Activated CD4-positive, alpha-beta T cell treated with anti-CD3 and anti-CD28 coated beads, Interleukin-2, amount 10 ng/mL, durations not matched to agents 24 days and 14 days (primary cell): ENCODE results near the gene ZNRF2. TPM values are rescaled to one million over a fixed set of nuclear protein-coding genes. Genes with fewer than 3 reads are reported as not detected.
A peak's percentile ranks its signal among the peaks of the same experiment; 100 is the strongest.
"Not testable (repeated sequence)": the region's sequence is repeated elsewhere in the genome, so short reads cannot be mapped to it uniquely, and the experiment has no call there.

ENCODE experiments used
- DNase-seq: peaks from one replicate; pipeline ENCODE4 v3.0.0; 2022
- H3K27ac Mint-ChIP-seq: one replicate; pipeline ENCODE4 v1.8.0; 2022; ENCODE audit warnings: mild to moderate bottlenecking, mixed read lengths
- H3K27me3 Mint-ChIP-seq: one replicate; pipeline ENCODE4 v1.8.0; 2022; ENCODE audit warnings: mixed read lengths
- H3K36me3 Mint-ChIP-seq: one replicate; pipeline ENCODE4 v1.8.0; 2022; ENCODE audit warnings: low read depth, mild to moderate bottlenecking, mixed read lengths
- H3K4me1 Mint-ChIP-seq: one replicate; pipeline ENCODE4 v1.8.0; 2021; ENCODE audit warnings: mixed read lengths
- H3K4me3 Mint-ChIP-seq: one replicate; pipeline ENCODE4 v1.8.0; 2022; ENCODE audit warnings: mild to moderate bottlenecking, moderate library complexity, mixed read lengths
- H3K9me3 Mint-ChIP-seq: one replicate; pipeline ENCODE4 v1.8.0; 2021; ENCODE audit warnings: mixed read lengths
- intact Hi-C: fragments of 100-400 bp; cut with micrococcal nuclease; formaldehyde crosslinking; loops from one replicate; pipeline ENCODE4 v1.15.1; 2023
- total RNA-seq: library from RNA; stranded (reverse); gene quantifications from 2 replicates; pipeline ENCODE4 v1.2.3, GENCODE V29; 2022

The ZNRF2 gene
- total RNA-seq, 1 donor from 2014 or later, result 8.8 TPM

GRCh38 chr7:30286749-30287148, 2.4 kb downstream of the ZNRF2 start:
- Mint-ChIP-seq H3K9me3 (no peaks in the 10 kb centered on the region), H3K4me1 (peaks cover 53% of the 10 kb centered on the region), H3K27ac (no peak overlapping the region), H3K4me3 (peak overlapping the region; percentile 99), H3K36me3 (peaks cover 17% of the 10 kb centered on the region), H3K27me3 (no peaks in the 10 kb centered on the region)
- intact Hi-C loops, result loop anchor here (1.0 to 2.0 kb wide), 4 partner anchors 8 to 62 kb away; no protein-coding TSS in a partner anchor
- DNase-seq, result no peak

DNA sequence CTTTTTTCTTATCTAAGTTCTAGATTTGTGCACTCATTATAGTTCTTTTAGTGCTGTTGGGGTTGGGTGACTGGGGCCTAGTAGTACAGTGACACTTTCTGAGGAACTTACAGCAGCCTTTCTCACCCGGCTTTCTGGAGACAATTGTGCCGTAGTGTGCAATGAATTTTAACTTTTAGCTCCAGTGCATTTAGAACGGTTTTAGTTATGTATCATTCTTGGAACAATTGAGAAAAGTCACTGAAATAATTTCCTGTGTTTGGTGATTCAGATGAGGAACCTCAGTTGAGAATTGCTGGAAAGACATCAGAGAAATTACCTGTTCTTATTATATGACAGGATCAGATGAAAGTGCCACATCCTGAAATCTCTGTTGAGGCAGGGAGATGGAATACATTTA, 3.2 kb downstream of the ZNRF2 start:
- not testable (repeated sequence) for H3K27me3 Mint-ChIP-seq, DNase-seq, H3K27ac Mint-ChIP-seq, H3K9me3 Mint-ChIP-seq
- Mint-ChIP-seq H3K4me1 (peaks cover 57% of the 10 kb centered on the region), H3K36me3 (peaks cover 21% of the 10 kb centered on the region), H3K4me3 (peak overlapping the region; percentile 62)
- intact Hi-C loops, result loop anchor here (2.0 kb wide), 1 partner anchor 21 kb away; no protein-coding TSS in a partner anchor

DNA sequence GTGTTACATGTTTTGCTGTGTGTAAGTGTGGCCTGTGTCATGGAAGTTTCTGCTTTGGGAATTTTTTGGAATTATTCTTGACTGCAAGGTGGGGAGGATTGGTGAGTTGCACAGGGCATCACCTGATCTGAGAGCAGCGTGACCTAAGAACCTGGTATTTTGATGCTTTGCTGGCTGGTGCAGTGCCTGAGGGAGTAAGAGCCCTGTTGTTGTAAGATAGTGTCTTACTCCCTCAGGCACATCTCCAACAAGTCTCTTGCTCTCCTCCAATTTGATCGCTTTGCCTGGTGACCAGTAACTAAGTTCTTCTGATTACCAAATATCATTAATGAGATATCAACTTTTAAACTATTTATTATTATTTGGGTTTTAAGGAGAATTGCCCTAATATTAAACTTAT, 5.2 kb downstream of the ZNRF2 start:
- H3K9me3 Mint-ChIP-seq, H3K27ac Mint-ChIP-seq, intact Hi-C loops, DNase-seq, H3K27me3 Mint-ChIP-seq: not testable (repeated sequence)
- Mint-ChIP-seq H3K4me1 (peaks cover 52% of the 10 kb centered on the region), H3K4me3 (peak overlapping the region; percentile 19), H3K36me3 (peaks cover 23% of the 10 kb centered on the region)

DNA sequence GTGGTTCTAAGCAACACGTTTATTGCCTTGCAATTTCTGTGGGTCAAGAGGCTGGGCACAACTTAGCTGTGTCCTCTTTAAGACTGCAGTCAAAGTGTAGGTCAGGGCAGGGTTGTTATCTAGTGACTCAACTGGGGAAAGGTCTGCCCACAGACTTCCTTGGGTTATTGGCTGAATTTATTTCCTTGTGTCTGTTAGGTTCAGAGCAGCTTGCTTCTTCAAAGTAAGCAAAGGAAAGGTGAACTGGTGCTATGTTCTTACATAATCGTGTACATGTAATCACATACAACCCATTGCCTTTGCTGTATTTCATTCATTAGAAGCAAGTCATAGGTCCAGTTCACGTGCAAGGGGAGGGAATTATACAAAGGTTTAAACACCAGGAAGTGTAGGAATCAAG, 5.9 kb downstream of the ZNRF2 start:
- H3K4me1 Mint-ChIP-seq, result peaks cover 56% of the 10 kb centered on the region
- H3K36me3 Mint-ChIP-seq, result peaks cover 25% of the 10 kb centered on the region
- H3K27ac Mint-ChIP-seq, H3K27me3 Mint-ChIP-seq, H3K9me3 Mint-ChIP-seq, intact Hi-C loops: not testable (repeated sequence)
- peak overlapping the region; percentile 29 for H3K4me3 Mint-ChIP-seq
- DNase-seq, result peak; percentile 64

DNA sequence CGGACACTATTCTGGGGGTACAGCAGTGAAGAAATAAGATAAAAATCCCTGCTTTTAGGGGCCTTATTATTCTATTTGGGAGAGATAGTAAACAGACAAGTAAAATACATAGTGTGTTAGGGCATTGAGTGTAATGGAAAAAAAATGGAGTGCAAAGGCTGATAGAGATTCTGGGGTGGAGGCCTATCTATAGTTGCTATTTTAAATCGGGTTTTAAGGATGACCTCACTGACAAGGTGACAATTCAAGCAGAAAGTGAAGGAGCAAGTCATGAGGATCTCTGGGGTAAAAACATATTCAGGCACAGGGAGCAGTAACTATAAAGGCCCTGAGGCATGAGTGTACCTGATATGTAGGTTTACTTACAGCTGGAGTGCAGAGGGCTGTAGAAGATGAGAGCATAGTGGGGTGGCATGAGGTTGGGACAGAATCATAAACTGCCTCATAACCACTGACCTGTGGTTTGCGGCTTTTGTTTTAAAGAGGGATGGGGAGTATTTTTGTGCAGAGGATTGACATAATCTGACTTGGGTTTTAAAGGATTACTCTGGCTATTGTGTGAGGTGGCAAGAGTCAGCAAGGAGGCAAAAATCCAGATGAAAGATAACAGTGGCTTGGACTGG, 8.1 kb downstream of the ZNRF2 start:
- H3K4me3 Mint-ChIP-seq, H3K27ac Mint-ChIP-seq, H3K9me3 Mint-ChIP-seq, intact Hi-C loops, H3K27me3 Mint-ChIP-seq, DNase-seq: not testable (repeated sequence)
- H3K4me1 Mint-ChIP-seq, result peaks cover 52% of the 10 kb centered on the region
- H3K36me3 Mint-ChIP-seq, result peaks cover 14% of the 10 kb centered on the region

- H3K36me3 Mint-ChIP-seq, result peaks cover 10% of the 10 kb centered on the region
- H3K27me3 Mint-ChIP-seq, intact Hi-C loops, H3K27ac Mint-ChIP-seq, H3K4me3 Mint-ChIP-seq, H3K9me3 Mint-ChIP-seq, DNase-seq: not testable (repeated sequence)
- H3K4me1 Mint-ChIP-seq, result peaks cover 31% of the 10 kb centered on the region
These were observed 11.9 kb downstream of the ZNRF2 start for GRCh38 chr7:30296304-30296703.

DNA sequence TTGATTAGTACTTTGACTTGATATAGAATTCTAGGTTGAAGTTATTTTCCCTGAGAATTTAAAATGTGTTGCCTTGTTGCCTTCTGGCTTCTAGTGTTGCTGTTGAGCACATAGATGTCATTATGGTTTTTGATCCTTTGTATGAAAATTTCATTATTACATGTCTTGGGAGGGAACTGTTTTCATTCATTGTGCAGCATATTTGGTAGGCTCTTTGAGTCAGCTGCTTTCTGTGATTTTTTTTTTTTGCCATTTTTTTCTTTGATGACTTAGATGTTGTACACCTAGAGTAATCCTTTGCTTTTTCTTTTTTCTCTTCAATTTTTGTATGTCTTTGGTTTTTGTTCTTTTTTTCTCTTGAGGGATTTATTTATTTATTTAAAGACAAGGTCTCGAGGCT, 13.1 kb downstream of the ZNRF2 start:
- H3K27me3 Mint-ChIP-seq, intact Hi-C loops: not testable (repeated sequence)

GRCh38 chr7:30298409-30298808, 14.0 kb downstream of the ZNRF2 start:
- H3K4me3 Mint-ChIP-seq, H3K9me3 Mint-ChIP-seq: not testable (repeated sequence)

More for the DNA sequence above, 13.1 kb downstream of the ZNRF2 start:
- not testable (repeated sequence) for H3K36me3 Mint-ChIP-seq, H3K27ac Mint-ChIP-seq, DNase-seq, H3K9me3 Mint-ChIP-seq, H3K4me3 Mint-ChIP-seq
- peaks cover 26% of the 10 kb centered on the region for H3K4me1 Mint-ChIP-seq

GRCh38 chr7:30301751-30302150, 17.4 kb downstream of the ZNRF2 start:
- Mint-ChIP-seq H3K27me3 (no peaks in the 10 kb centered on the region), H3K27ac (no peak overlapping the region), H3K9me3 (no peaks in the 10 kb centered on the region), H3K4me3 (no peak overlapping the region), H3K4me1 (peaks cover 18% of the 10 kb centered on the region), H3K36me3 (no peaks in the 10 kb centered on the region)
- intact Hi-C loops, result no loop called here
- DNase-seq, result no peak

More at GRCh38 chr7:30298409-30298808, 14.0 kb downstream of the ZNRF2 start:
- peaks cover 22% of the 10 kb centered on the region for H3K4me1 Mint-ChIP-seq
- DNase-seq, H3K27ac Mint-ChIP-seq, H3K36me3 Mint-ChIP-seq, intact Hi-C loops, H3K27me3 Mint-ChIP-seq: not testable (repeated sequence)

DNA sequence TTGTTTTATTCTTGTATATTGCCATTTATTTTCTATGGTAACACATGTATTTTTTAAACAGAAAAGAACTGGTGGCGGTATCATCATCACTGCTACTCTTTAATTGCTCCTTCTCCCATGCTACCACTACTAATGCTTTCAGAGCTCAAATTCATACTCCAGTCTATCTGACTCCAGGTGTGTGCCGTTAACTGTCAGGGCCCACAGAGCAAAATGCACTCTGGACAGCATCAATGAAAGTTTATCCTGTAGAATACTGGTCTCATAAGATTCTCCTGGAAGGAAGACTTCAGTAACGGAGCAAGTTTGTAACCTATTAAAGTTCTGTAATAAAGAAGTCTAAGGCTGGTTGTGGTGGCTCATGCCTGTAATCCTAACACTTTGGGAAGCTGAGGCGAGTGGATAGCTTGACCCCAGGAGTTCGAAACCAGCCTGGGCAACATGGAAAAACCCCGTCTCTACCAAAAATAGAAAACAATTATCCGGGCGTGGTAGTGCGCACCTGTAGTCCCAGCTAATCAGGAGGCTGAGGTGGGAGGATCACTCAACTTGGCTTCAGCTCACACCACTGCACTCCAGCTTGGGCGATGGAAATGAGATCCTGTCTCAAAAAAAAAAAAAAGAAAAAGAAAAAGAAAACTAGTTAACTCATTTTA, 18.4 kb downstream of the ZNRF2 start:
- intact Hi-C loops, result no loop called here
- no peaks in the 10 kb centered on the region for H3K36me3 Mint-ChIP-seq
- no peaks in the 10 kb centered on the region for H3K9me3 Mint-ChIP-seq
- no peak overlapping the region for H3K27ac Mint-ChIP-seq
- H3K4me3 Mint-ChIP-seq, result no peak overlapping the region
- no peak for DNase-seq
- H3K27me3 Mint-ChIP-seq, result no peaks in the 10 kb centered on the region
- peaks cover 19% of the 10 kb centered on the region for H3K4me1 Mint-ChIP-seq

- H3K4me1 Mint-ChIP-seq, result peaks cover 20% of the 10 kb centered on the region
- no peak overlapping the region for H3K27ac Mint-ChIP-seq
- intact Hi-C loops, result no loop called here
- H3K9me3 Mint-ChIP-seq, result peaks cover 3% of the 10 kb centered on the region
- H3K4me3 Mint-ChIP-seq, result no peak overlapping the region
- H3K27me3 Mint-ChIP-seq, result no peaks in the 10 kb centered on the region
- DNase-seq, result no peak
- no peaks in the 10 kb centered on the region for H3K36me3 Mint-ChIP-seq
These were observed 19.1 kb downstream of the ZNRF2 start for GRCh38 chr7:30303312-30304039.

GRCh38 chr7:30304177-30304884, 19.9 kb downstream of the ZNRF2 start:
- no peak for DNase-seq
- Mint-ChIP-seq H3K27ac (no peak overlapping the region), H3K27me3 (no peaks in the 10 kb centered on the region), H3K4me3 (no peak overlapping the region), H3K36me3 (no peaks in the 10 kb centered on the region), H3K9me3 (peaks cover 3% of the 10 kb centered on the region), H3K4me1 (peaks cover 21% of the 10 kb centered on the region)
- intact Hi-C loops, result no loop called here

DNA sequence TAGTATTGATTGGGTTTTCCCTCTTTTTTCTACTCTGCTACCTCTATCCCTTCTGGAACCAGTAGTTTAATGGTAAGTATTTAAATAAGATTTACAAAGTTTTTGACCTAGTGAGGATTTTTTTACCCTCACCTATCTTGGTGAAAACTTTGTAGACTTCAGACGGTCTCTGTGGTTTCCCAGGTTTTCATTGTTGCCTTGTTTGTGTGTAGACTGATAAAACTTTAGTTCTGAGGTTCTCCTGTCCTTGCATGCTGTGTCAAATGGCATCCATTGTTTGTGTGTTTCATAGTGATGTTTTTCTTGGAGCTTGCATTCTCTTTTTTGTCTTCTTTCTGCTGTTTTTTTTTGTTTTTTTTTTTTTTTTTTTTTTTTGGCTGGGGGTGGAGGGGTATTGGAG, 22.6 kb downstream of the ZNRF2 start:
- H3K4me1 Mint-ChIP-seq, result peaks cover 27% of the 10 kb centered on the region
- no peak overlapping the region for H3K4me3 Mint-ChIP-seq
- no peak for DNase-seq
- intact Hi-C loops, result no loop called here
- no peak overlapping the region for H3K27ac Mint-ChIP-seq
- no peaks in the 10 kb centered on the region for H3K27me3 Mint-ChIP-seq
- no peaks in the 10 kb centered on the region for H3K36me3 Mint-ChIP-seq
- H3K9me3 Mint-ChIP-seq, result peaks cover 3% of the 10 kb centered on the region
